ENCODE results near the gene SLC26A8. TPM values are rescaled to one million over a fixed set of nuclear protein-coding genes. Genes with fewer than 3 reads are reported as not detected.
"Not testable (repeated sequence)": the region's sequence is repeated elsewhere in the genome, so short reads cannot be mapped to it uniquely, and the experiment has no call there.

SLC26A8 gene
- total RNA-seq, 1 donor from 2014 or later, result not detected

GRCh38 chr6:36025932-36026327 is 1.5 kb upstream of the SLC26A8 start:
- peaks cover 25% of the 10 kb centered on the region for H3K4me1 Mint-ChIP-seq (ENCODE audit: low read depth)
- no peak for DNase-seq (ENCODE audit: low spot score)
- H3K9me3 Mint-ChIP-seq, result no peaks in the 10 kb centered on the region
- H3K27me3 Mint-ChIP-seq (ENCODE audit: insufficient read depth), result peaks cover 30% of the 10 kb centered on the region
- intact Hi-C loops (cut with micrococcal nuclease), result loop anchor here (2.0 to 10.0 kb wide), 3 partner anchors 396 to 669 kb away; partner anchors contain the start of genes RAB44 and SRSF3
- H3K27ac Mint-ChIP-seq, result no peak overlapping the region
- H3K4me3 Mint-ChIP-seq, result no peak overlapping the region
- H3K36me3 Mint-ChIP-seq (ENCODE audit: low read depth), result peaks cover 9% of the 10 kb centered on the region

DNA sequence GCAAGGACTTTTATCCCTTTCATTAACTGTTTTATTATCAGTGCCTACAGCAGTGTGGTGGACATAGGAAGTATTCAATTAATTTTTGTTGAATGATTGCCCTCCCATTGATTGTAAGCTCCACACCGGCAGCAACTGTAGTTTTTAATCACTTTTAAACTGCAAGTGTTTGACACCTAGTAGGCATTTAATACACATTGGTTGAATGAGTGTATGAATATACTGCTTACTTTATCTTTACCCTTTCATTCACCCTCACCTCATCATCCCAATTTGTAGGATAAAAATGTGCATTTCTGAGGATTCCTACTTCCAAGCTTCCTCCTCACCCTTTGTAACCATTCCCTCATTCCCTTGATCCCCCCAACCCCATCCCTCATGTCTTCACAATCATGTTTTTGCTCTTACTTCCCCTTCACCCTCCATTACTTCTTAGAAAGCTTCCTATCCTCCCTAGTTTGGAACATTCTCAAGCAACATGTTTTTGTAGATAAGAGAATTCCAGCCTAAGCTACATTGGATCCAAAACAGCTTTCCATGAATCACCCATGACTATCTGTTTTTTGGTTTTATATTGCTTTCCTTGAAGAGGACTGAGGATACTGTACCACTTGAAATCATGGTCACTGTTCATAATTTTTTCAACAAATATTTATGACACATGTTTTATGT is 955 bp upstream of the SLC26A8 start:
- Mint-ChIP-seq H3K4me3 (no peak overlapping the region), H3K27me3 (ENCODE audit: insufficient read depth) (peaks cover 30% of the 10 kb centered on the region), H3K36me3 (ENCODE audit: low read depth) (peaks cover 7% of the 10 kb centered on the region), H3K4me1 (ENCODE audit: low read depth) (peaks cover 20% of the 10 kb centered on the region), H3K9me3 (no peaks in the 10 kb centered on the region), H3K27ac (no peak overlapping the region)
- DNase-seq (ENCODE audit: low spot score), result no peak
- intact Hi-C loops (cut with micrococcal nuclease), result loop anchor here (5.0 to 10.0 kb wide), 2 partner anchors 397 to 669 kb away; partner anchors contain the start of gene RAB44

DNA sequence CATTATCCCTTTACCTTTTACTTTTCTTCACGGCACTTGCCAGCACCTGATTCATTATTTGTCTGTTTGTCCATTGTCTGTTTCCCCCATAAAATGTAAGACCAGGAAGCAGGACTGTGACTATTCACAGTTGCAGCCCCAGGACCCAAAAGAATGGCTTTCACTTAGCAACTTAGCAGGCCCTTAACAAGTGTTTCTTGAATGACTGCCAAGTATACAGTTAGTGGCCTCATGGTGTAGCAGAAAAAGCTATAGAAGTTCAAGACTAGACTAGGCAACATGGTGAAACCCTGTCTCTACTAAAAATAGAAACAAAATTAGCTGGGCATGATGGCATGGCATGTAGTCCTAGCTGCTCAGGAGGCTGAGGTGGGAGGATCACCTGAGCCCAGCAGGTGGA is 4.3 kb downstream of the SLC26A8 start:
- H3K9me3 Mint-ChIP-seq, result no peaks in the 10 kb centered on the region
- no peak overlapping the region for H3K27ac Mint-ChIP-seq
- H3K36me3 Mint-ChIP-seq (ENCODE audit: low read depth), result no peaks in the 10 kb centered on the region
- intact Hi-C loops (cut with micrococcal nuclease), result loop anchor here (10.0 kb wide), 1 partner anchor 675 kb away; the partner anchor contains the start of gene RAB44
- DNase-seq (ENCODE audit: low spot score), result no peak
- H3K4me1 Mint-ChIP-seq (ENCODE audit: low read depth), result peaks cover 4% of the 10 kb centered on the region
- H3K27me3 Mint-ChIP-seq (ENCODE audit: insufficient read depth), result peaks cover 28% of the 10 kb centered on the region
- no peak overlapping the region for H3K4me3 Mint-ChIP-seq

DNA sequence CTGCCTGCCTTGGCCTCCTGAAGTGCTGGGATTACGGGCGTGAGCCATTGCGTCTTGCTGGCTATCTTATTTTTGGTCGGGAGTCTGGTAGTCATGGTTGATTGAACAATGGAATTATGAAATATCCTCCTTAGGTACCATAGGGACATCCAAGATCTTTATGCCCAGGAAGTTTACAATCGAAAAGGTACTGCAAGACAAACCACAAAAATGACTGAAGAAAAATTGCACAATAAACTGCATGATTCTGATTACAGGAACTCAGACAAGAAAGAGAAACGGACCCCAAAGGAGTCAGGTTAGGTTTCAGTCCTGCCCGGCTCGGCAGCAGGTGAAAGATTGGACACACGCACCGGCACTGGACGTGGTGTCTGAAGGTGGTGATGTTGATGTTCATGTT is 5.3 kb downstream of the SLC26A8 start:
- Mint-ChIP-seq H3K36me3 (ENCODE audit: low read depth) (no peaks in the 10 kb centered on the region), H3K4me1 (ENCODE audit: low read depth) (no peaks in the 10 kb centered on the region), H3K4me3 (no peak overlapping the region), H3K9me3 (no peaks in the 10 kb centered on the region), H3K27ac (no peak overlapping the region), H3K27me3 (ENCODE audit: insufficient read depth) (peaks cover 23% of the 10 kb centered on the region)
- DNase-seq (ENCODE audit: low spot score), result no peak
- intact Hi-C loops (cut with micrococcal nuclease), result no loop called here

DNA sequence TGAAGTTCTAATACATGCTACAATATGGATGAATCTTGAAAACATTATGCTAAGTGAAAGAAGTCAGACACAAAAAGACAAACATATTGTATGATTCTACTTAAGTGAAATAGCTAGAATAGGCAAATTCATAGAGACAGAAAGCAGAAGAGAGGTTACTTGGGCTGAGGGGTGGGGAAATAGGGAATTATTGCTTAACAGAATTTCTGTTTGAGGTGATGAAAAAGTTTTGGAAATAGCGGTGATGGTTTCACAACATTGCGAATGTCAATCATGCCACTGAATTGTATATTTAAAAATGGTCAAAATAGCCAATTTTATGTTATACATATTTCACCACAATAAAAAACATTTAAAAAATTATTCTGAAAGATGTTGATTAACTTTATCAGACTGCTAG is 6.1 kb downstream of the SLC26A8 start:
- Mint-ChIP-seq H3K4me3 (no peak overlapping the region), H3K9me3 (no peaks in the 10 kb centered on the region), H3K27me3 (ENCODE audit: insufficient read depth) (peaks cover 16% of the 10 kb centered on the region), H3K36me3 (ENCODE audit: low read depth) (no peaks in the 10 kb centered on the region), H3K27ac (no peak overlapping the region), H3K4me1 (ENCODE audit: low read depth) (no peaks in the 10 kb centered on the region)
- DNase-seq (ENCODE audit: low spot score), result no peak
- intact Hi-C loops (cut with micrococcal nuclease), result no loop called here

DNA sequence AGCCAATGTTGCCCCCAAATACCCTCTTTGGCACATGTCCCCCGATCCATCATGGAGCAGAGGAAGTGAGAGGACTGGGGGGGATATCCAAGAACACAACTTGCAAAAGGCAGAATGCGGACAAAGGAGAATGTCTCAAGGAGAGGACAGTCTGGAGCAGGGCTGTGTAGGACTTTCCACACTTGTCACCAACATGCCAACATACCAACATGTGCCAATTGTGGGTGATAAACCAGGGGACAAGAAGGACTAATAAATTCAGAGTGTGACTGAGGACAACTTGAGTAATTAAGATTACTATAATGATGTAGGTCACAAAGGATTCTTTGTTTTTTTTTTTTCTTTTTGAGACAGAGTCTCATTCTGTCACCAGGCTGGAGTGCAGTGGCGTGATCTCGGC is 8.8 kb downstream of the SLC26A8 start:
- peaks cover 12% of the 10 kb centered on the region for H3K27me3 Mint-ChIP-seq (ENCODE audit: insufficient read depth)
- H3K4me3 Mint-ChIP-seq, result no peak overlapping the region
- no peak overlapping the region for H3K27ac Mint-ChIP-seq
- H3K9me3 Mint-ChIP-seq, result no peaks in the 10 kb centered on the region
- peaks cover 2% of the 10 kb centered on the region for H3K36me3 Mint-ChIP-seq (ENCODE audit: low read depth)
- H3K4me1 Mint-ChIP-seq (ENCODE audit: low read depth), result no peaks in the 10 kb centered on the region
- no peak for DNase-seq (ENCODE audit: low spot score)
- intact Hi-C loops (cut with micrococcal nuclease), result no loop called here

DNA sequence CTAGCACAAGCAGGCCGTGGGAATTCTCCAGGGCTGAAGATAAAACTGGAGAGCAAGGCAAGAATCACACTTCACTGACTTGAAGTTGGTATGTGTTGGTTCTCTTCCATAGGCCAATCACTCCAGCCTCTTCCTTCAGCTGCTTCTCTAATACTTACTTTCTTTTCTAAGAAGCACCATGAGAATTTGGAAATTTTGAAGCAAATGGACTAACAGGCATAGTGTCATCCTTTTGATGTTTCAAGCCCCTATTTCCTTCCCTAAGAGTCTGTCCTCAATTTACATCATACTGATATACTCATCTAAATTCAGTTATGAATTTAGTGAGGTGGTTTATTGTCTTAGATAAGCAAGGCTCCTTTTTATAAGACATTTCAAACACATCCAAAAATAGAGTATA is 24.0 kb downstream of the SLC26A8 start:
- no peak overlapping the region for H3K27ac Mint-ChIP-seq
- no peaks in the 10 kb centered on the region for H3K4me1 Mint-ChIP-seq (ENCODE audit: low read depth)
- peaks cover 28% of the 10 kb centered on the region for H3K27me3 Mint-ChIP-seq (ENCODE audit: insufficient read depth)
- H3K36me3 Mint-ChIP-seq (ENCODE audit: low read depth), result no peaks in the 10 kb centered on the region
- DNase-seq (ENCODE audit: low spot score), result no peak
- H3K4me3 Mint-ChIP-seq, result no peak overlapping the region
- intact Hi-C loops (cut with micrococcal nuclease), result no loop called here
- no peaks in the 10 kb centered on the region for H3K9me3 Mint-ChIP-seq

DNA sequence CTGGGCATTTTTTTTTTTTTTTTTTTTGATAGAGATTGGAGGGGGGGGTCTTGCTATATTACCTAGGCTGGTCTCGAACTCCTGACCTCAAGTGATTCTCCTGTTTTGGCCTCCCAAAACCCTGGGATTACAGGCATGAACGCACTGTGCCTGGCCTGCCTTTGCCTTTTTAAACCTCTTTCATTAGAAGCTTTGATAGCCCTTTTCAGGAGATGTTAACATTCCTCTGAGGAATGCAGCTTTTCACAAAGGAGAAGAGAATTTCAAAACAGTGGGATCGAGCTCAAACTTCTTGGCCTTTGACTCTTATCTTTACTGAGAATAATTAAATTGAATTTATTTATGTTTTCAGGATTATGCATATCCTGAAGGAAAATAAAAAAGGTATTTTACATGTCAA is 31.3 kb downstream of the SLC26A8 start:
- Mint-ChIP-seq H3K36me3 (ENCODE audit: low read depth) (no peaks in the 10 kb centered on the region), H3K9me3 (no peaks in the 10 kb centered on the region), H3K27me3 (ENCODE audit: insufficient read depth) (peaks cover 13% of the 10 kb centered on the region), H3K4me1 (ENCODE audit: low read depth) (no peaks in the 10 kb centered on the region), H3K4me3 (no peak overlapping the region), H3K27ac (no peak overlapping the region)
- DNase-seq (ENCODE audit: low spot score), result no peak
- intact Hi-C loops (cut with micrococcal nuclease), result no loop called here

DNA sequence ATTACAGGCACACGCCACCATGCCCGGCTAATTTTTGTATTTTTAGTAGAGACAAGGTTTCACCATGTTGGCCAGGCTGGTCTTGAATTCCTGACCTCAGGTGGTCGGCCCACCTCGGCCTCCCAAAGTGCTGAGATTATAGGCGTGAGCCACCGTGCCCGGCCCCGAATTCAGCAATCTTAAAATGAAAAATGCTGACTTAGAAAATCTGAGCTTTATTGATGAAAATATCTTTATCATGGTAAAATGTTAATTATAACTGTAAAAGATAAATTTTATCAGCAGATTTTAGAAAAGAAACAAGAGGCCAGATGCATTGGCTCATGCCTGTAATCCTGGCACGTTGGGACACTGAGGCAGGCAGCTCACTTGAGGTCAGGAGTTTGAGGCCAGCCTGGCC is 36.4 kb downstream of the SLC26A8 start:
- H3K27ac Mint-ChIP-seq; H3K36me3 Mint-ChIP-seq (ENCODE audit: low read depth); H3K4me3 Mint-ChIP-seq; H3K4me1 Mint-ChIP-seq (ENCODE audit: low read depth); H3K9me3 Mint-ChIP-seq; H3K27me3 Mint-ChIP-seq (ENCODE audit: insufficient read depth); intact Hi-C loops (cut with micrococcal nuclease); DNase-seq (ENCODE audit: low spot score): not testable (repeated sequence)

DNA sequence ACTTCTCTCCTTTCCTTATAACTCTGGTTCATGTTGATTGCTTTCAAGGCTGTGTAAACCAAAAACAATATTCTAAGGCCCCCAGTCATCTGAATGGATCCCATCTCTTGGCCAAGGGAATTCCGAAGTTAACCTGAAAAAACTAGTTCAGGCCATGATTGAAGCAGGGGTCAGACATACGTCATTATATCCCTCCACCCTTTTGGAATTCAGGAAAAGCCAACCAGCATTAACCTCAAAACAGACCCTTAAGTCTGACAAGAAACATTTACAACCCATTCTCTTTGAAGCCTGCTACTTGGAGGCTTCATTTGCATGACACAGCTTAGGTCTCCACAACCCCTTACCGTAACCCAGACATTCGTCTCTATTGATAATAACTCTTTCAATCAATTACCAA is 39.7 kb downstream of the SLC26A8 start:
- Mint-ChIP-seq H3K36me3 (ENCODE audit: low read depth) (no peaks in the 10 kb centered on the region), H3K4me3 (no peak overlapping the region), H3K9me3 (no peaks in the 10 kb centered on the region), H3K27me3 (ENCODE audit: insufficient read depth) (peaks cover 18% of the 10 kb centered on the region), H3K27ac (no peak overlapping the region), H3K4me1 (ENCODE audit: low read depth) (no peaks in the 10 kb centered on the region)
- intact Hi-C loops (cut with micrococcal nuclease), result no loop called here
- no peak for DNase-seq (ENCODE audit: low spot score)

GRCh38 chr6:35980991-35981645 is 43.3 kb downstream of the SLC26A8 start:
- Mint-ChIP-seq H3K27ac (no peak overlapping the region), H3K9me3 (no peaks in the 10 kb centered on the region)

GRCh38 chr6:35980126-35980525 is 44.3 kb downstream of the SLC26A8 start:
- H3K36me3 Mint-ChIP-seq (ENCODE audit: low read depth); H3K27ac Mint-ChIP-seq; H3K4me3 Mint-ChIP-seq; H3K9me3 Mint-ChIP-seq; H3K4me1 Mint-ChIP-seq (ENCODE audit: low read depth); DNase-seq (ENCODE audit: low spot score); intact Hi-C loops (cut with micrococcal nuclease): not testable (repeated sequence)
- peaks cover 22% of the 10 kb centered on the region for H3K27me3 Mint-ChIP-seq (ENCODE audit: insufficient read depth)

More at GRCh38 chr6:35980991-35981645, 43.3 kb downstream of the SLC26A8 start:
- DNase-seq (ENCODE audit: low spot score), result no peak
- Mint-ChIP-seq H3K27me3 (ENCODE audit: insufficient read depth) (peaks cover 22% of the 10 kb centered on the region), H3K36me3 (ENCODE audit: low read depth) (no peaks in the 10 kb centered on the region), H3K4me1 (ENCODE audit: low read depth) (no peaks in the 10 kb centered on the region), H3K4me3 (no peak overlapping the region)
- intact Hi-C loops (cut with micrococcal nuclease), result no loop called here

DNA sequence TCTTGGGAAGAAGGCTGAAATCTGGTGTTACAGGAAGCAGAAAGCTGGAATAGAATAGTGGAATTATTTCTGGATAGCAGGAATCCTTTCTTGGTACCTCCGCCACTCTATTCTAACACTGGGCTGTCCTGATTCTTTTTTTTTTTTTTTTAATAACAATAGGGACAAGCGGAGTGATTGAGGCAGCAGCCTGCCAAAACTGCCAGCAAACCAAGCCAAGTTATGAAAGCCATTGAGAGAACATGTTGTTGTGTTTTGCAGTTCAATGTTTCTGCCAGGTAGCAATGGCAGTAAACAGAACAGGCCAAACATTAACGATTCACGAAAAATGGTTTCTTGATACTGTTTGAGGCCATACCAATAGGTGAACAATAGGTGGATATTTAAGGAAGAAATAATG is 47.1 kb downstream of the SLC26A8 start:
- intact Hi-C loops (cut with micrococcal nuclease), result no loop called here
- no peak overlapping the region for H3K27ac Mint-ChIP-seq
- H3K36me3 Mint-ChIP-seq (ENCODE audit: low read depth), result no peaks in the 10 kb centered on the region
- peaks cover 7% of the 10 kb centered on the region for H3K4me1 Mint-ChIP-seq (ENCODE audit: low read depth)
- DNase-seq (ENCODE audit: low spot score), result no peak
- H3K27me3 Mint-ChIP-seq (ENCODE audit: insufficient read depth), result peaks cover 14% of the 10 kb centered on the region
- H3K9me3 Mint-ChIP-seq, result no peaks in the 10 kb centered on the region
- H3K4me3 Mint-ChIP-seq, result no peak overlapping the region
